AG09319 (cell line): ENCODE measurements around the gene GPR12.

Source experiments
- DNase-seq: peaks from one replicate; pipeline ENCODE4 v3.0.0-alpha.2; 2010; ENCODE audit warnings: low read depth; ENCODE audit errors: extremely low read depth
- CTCF ChIP-seq: IDR thresholded peaks from 2 replicates; pipeline ENCODE4 v1.5.1; 2011; ENCODE audit warnings: low read depth, mild to moderate bottlenecking, inconsistent platforms, low read length, moderate library complexity

The GPR12 gene

DNA sequence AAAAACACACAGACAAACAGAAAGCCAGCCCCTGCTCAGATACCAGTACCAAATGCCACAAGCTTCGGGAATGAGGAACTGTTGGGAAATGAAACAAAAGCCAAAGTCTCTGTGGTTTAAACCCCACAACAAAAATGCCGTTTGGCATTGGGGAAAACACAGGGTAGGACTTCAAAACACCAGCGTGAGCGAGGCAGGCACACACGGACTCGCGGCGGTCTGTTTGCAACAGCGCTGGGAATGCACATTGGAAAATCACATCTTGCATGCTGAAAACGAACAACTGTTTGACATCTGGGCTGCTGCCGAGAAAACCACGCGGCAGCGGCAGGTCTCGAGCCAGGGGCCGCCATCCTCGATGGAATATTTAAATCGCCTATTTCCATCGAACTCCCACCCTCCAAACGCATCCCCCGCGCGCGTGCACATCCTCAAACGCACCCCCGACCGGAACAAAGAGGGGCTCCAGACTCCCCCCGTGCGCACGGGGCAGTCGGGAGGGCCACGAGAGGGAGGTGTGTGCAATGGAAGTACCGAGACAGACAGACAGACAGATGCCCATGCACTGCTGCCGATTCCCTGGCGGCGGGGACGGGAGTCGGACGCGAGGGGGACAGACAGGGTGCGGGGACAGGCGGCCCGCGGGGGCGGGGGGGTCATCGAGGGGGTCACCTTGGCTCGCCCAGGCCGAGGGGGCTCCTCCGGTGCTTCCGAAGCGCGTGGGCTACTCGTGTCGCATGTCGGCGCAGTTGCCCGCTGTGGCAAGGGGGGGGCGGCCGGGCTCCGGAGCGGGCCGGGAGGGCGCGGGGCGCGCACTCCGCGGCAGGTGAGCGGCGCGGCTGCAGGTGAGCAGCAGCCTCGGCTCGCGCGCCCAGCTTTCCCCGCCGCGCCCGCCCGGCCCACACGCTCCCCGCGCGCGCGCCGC, at the start of gene GPR12:
Gene GPR12, minus strand, starts transcription at position 880 of the 925 bp plus-strand sequence. CDS start 959 bp downstream, outside the sequence.
- no peak for TF ChIP-seq CTCF
- no peak for DNase-seq

- no peak for DNase-seq
- TF ChIP-seq CTCF: no peak
Observed at GRCh38 chr13:26810095-26810494, 49.5 kb upstream of the GPR12 start.

- no peak for DNase-seq
- TF ChIP-seq CTCF: no peak
Observed at GRCh38 chr13:26806891-26807290, 46.3 kb upstream of the GPR12 start.

DNA sequence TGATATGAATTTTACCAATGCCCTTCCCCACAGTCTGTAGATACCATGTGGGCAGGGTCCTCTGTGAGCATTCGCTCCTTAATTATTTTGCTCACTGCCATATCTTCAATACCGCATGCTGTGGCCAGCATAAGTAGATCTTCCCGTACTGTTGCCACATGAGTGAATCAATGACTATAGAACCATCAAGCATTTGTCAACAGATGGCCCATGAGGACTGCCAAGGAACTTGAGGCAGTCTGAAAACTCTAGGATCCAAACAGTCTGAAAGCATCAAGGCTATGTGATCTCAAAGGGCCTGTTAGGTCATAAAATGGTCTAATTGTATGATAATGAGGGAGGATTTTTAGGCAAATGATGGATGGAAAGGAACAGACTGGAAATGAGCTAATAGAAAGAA, 27.4 kb upstream of the GPR12 start:
- no peak for TF ChIP-seq CTCF
- DNase-seq: no peak

- TF ChIP-seq CTCF: no peak
- DNase-seq: no peak
Observed at GRCh38 chr13:26786651-26787295, 26.2 kb upstream of the GPR12 start.

DNA sequence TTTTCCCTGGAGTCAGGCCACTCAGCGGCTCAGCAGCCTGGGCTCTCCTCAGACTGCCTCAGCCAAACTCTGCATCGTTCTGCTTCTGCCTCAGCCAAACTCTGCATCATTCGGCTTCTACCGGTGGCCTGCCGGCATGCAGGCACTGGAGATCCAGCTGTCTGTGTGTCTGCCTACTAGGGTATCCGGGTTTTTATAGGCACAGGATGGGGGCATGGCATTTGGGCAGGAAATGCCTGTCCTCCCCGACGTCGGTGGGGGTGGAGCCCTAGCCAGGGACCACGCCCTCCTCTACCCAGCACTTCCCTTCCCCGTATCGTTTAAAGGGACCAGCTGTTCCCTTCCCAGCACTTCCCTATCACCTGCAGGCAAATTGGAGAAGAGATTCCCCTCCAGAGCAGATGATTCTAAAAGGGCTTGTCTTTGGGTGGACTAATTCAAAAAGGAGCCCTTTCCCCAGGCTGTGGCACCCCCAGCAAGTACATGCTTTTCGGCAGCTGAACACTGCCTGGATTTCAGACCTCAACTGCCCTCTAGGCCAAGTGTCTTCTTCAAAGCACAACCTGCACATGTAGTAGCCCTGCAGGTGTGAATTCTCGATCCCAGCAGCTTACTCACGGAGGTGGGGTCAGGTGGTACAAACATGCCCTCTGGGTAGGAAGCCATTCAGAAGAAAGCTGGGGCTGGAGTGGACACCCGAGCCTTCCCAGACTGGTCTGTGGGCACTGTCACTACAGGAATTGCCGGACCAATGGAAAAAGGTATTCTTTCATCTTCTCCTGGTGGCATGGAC, 25.4 kb upstream of the GPR12 start:
- no peak for TF ChIP-seq CTCF
- no peak for DNase-seq
